Stimulated activated naive B cell treated with anti-CD40 and anti-IgM and Interleukin-4, amounts not matched to agents 10 μg/mL and 1 μg/mL and 100 μg/mL, for 72 hours (primary cell): Measurements from ENCODE around the gene ACTR1A.
"Not testable (repeated sequence)": the region's sequence is repeated elsewhere in the genome, so short reads cannot be mapped to it uniquely, and the experiment has no call there.

Experiments used
- ATAC-seq, 2 donors: fragments of 150-1000 bp; cut with Tn5 transposase; replicated peaks; 2 replicates each; pipeline ENCODE4 v1.10.0; 2021; ENCODE audit warnings: moderate library complexity in 1 of 2
- DNase-seq: peaks from one replicate; pipeline ENCODE4 v3.0.0; 2021
- H3K27ac Mint-ChIP-seq: one replicate; pipeline ENCODE4 v1.8.0; 2022; ENCODE audit warnings: mild to moderate bottlenecking, mixed read lengths
- H3K27me3 Mint-ChIP-seq, 2 donors: one replicate each; pipeline ENCODE4 v1.8.0; 2022; ENCODE audit warnings: mixed read lengths in 2 of 2
- H3K36me3 Mint-ChIP-seq, 2 donors: one replicate each; pipeline ENCODE4 v1.8.0; 2022; ENCODE audit warnings: mixed read lengths in 2 of 2, mild to moderate bottlenecking in 1 of 2
- H3K4me1 Mint-ChIP-seq, 2 donors: one replicate each; pipeline ENCODE4 v1.8.0; 2022; ENCODE audit warnings: mixed read lengths in 2 of 2, mild to moderate bottlenecking in 1 of 2
- H3K4me3 Mint-ChIP-seq, 2 donors: one replicate each; pipeline ENCODE4 v1.8.0; 2022; ENCODE audit warnings: mild to moderate bottlenecking in 2 of 2, mixed read lengths in 2 of 2, moderate library complexity in 1 of 2
- H3K9me3 Mint-ChIP-seq, 2 donors: one replicate each; pipeline ENCODE4 v1.8.0; 2022; ENCODE audit warnings: mixed read lengths in 2 of 2, mild to moderate bottlenecking in 1 of 2

Gene ACTR1A

GRCh38 chr10:102502337-102503151 lies at the start of gene ACTR1A:
Gene ACTR1A (minus strand): TSS chr10:102502712. CDS start chr10:102502647, 65 bp downstream.
- peak; percentile 92 for DNase-seq
- Mint-ChIP-seq H3K27ac (no peak within 1 kb of the TSS), H3K27me3 (no peaks in the 10 kb centered on the region), H3K36me3 (peaks cover 6 to 8% of the 10 kb centered on the region in 2 donors), H3K9me3 (no peaks in the 10 kb centered on the region), H3K4me3 (no peak within 1 kb of the TSS), H3K4me1 (peaks cover 15 to 40% of the 10 kb centered on the region in 2 donors)
- peak; percentile 66 to 68 for ATAC-seq

GRCh38 chr10:102550636-102551210 lies 48.2 kb upstream of the ACTR1A start:
- Mint-ChIP-seq H3K27ac (no peak overlapping the region), H3K36me3 (peaks cover 15 to 31% of the 10 kb centered on the region in 2 donors), H3K4me1 (peaks cover 6 to 10% of the 10 kb centered on the region in 2 donors), H3K9me3 (no peaks in the 10 kb centered on the region), H3K27me3 (no peaks in the 10 kb centered on the region), H3K4me3 (no peak overlapping the region)
- no peak for DNase-seq
- ATAC-seq, result no peak

GRCh38 chr10:102549549-102549948 lies 47.0 kb upstream of the ACTR1A start:
- DNase-seq (no peak), ATAC-seq (no peak)
- no peak overlapping the region for H3K27ac Mint-ChIP-seq
- H3K4me3 Mint-ChIP-seq, result no peak overlapping the region
- peaks cover 8 to 13% of the 10 kb centered on the region in 2 donors for H3K4me1 Mint-ChIP-seq
- H3K27me3 Mint-ChIP-seq, result no peaks in the 10 kb centered on the region
- peaks cover 15 to 32% of the 10 kb centered on the region in 2 donors for H3K36me3 Mint-ChIP-seq
- H3K9me3 Mint-ChIP-seq, result no peaks in the 10 kb centered on the region

GRCh38 chr10:102546606-102547320 lies 44.3 kb upstream of the ACTR1A start:
- Mint-ChIP-seq H3K27ac (no peak overlapping the region), H3K36me3 (peaks cover 9 to 29% of the 10 kb centered on the region in 2 donors), H3K4me1 (peaks cover 9 to 20% of the 10 kb centered on the region in 2 donors), H3K9me3 (no peaks in the 10 kb centered on the region), H3K27me3 (no peaks in the 10 kb centered on the region), H3K4me3 (no peak overlapping the region)
- no peak for ATAC-seq
- no peak for DNase-seq

GRCh38 chr10:102545997-102546396 lies 43.5 kb upstream of the ACTR1A start:
- Mint-ChIP-seq H3K4me1 (peaks cover 9 to 20% of the 10 kb centered on the region in 2 donors), H3K4me3 (no peak overlapping the region), H3K36me3 (peaks cover 4 to 25% of the 10 kb centered on the region in 2 donors), H3K27ac (no peak overlapping the region), H3K27me3 (no peaks in the 10 kb centered on the region), H3K9me3 (no peaks in the 10 kb centered on the region)
- ATAC-seq, result no peak
- DNase-seq, result no peak

- H3K36me3 Mint-ChIP-seq, result peaks cover 3 to 22% of the 10 kb centered on the region in 2 donors
- H3K4me1 Mint-ChIP-seq, result peaks cover 10 to 22% of the 10 kb centered on the region in 2 donors
- no peak for ATAC-seq
- no peak for DNase-seq
- H3K9me3 Mint-ChIP-seq, result no peaks in the 10 kb centered on the region
- no peak overlapping the region for H3K27ac Mint-ChIP-seq
- H3K4me3 Mint-ChIP-seq, result no peak overlapping the region
- H3K27me3 Mint-ChIP-seq, result no peaks in the 10 kb centered on the region
Measured at GRCh38 chr10:102545265-102545871, 42.9 kb upstream of the ACTR1A start.

GRCh38 chr10:102542800-102543418 lies 40.4 kb upstream of the ACTR1A start:
- no peak for DNase-seq
- Mint-ChIP-seq H3K27me3 (no peaks in the 10 kb centered on the region), H3K4me3 (no peak overlapping the region), H3K4me1 (peaks cover 19 to 39% of the 10 kb centered on the region in 2 donors), H3K9me3 (no peaks in the 10 kb centered on the region), H3K27ac (no peak overlapping the region), H3K36me3 (peaks cover 3 to 13% of the 10 kb centered on the region in 2 donors)
- ATAC-seq, result no peak

- no peaks in the 10 kb centered on the region for H3K9me3 Mint-ChIP-seq
- peaks cover 3 to 15% of the 10 kb centered on the region in 2 donors for H3K36me3 Mint-ChIP-seq
- H3K27ac Mint-ChIP-seq, result peak overlapping the region; percentile 6
- DNase-seq (peak; percentile 4), ATAC-seq (peak; percentile 83 to 84)
- H3K27me3 Mint-ChIP-seq, result no peaks in the 10 kb centered on the region
- H3K4me1 Mint-ChIP-seq, result peaks cover 22 to 34% of the 10 kb centered on the region in 2 donors
- H3K4me3 Mint-ChIP-seq, result no peak overlapping the region
Measured at GRCh38 chr10:102540023-102540422, 37.5 kb upstream of the ACTR1A start.

- Mint-ChIP-seq H3K9me3 (no peaks in the 10 kb centered on the region), H3K27ac (no peak overlapping the region), H3K4me1 (peaks cover 26 to 41% of the 10 kb centered on the region in 2 donors), H3K4me3 (no peak overlapping the region), H3K27me3 (no peaks in the 10 kb centered on the region), H3K36me3 (peaks cover 9 to 17% of the 10 kb centered on the region in 2 donors)
- ATAC-seq (no peak), DNase-seq (no peak)
Measured at GRCh38 chr10:102538811-102539210, 36.3 kb upstream of the ACTR1A start.

GRCh38 chr10:102537948-102538347 lies 35.4 kb upstream of the ACTR1A start:
- ATAC-seq, result peak; percentile 62 to 66
- Mint-ChIP-seq H3K36me3 (peaks cover 9 to 20% of the 10 kb centered on the region in 2 donors), H3K9me3 (no peaks in the 10 kb centered on the region), H3K4me1 (peaks cover 29 to 40% of the 10 kb centered on the region in 2 donors), H3K27ac (no peak overlapping the region), H3K27me3 (no peaks in the 10 kb centered on the region), H3K4me3 (no peak overlapping the region)
- no peak for DNase-seq

GRCh38 chr10:102537367-102537766 lies 34.9 kb upstream of the ACTR1A start:
- Mint-ChIP-seq H3K27me3 (no peaks in the 10 kb centered on the region), H3K9me3 (no peaks in the 10 kb centered on the region), H3K36me3 (peaks cover 9 to 18% of the 10 kb centered on the region in 2 donors), H3K27ac (no peak overlapping the region), H3K4me1 (peaks cover 27 to 35% of the 10 kb centered on the region in 2 donors), H3K4me3 (peak overlapping the region in 1 of 2 donors; percentile 1)
- DNase-seq (no peak), ATAC-seq (peak; percentile 78 to 81)

GRCh38 chr10:102535481-102536147 lies 33.1 kb upstream of the ACTR1A start:
- no peak overlapping the region for H3K27ac Mint-ChIP-seq
- H3K27me3 Mint-ChIP-seq, result no peaks in the 10 kb centered on the region
- H3K4me3 Mint-ChIP-seq, result no peak overlapping the region
- H3K9me3 Mint-ChIP-seq, result no peaks in the 10 kb centered on the region
- no peak for ATAC-seq
- H3K36me3 Mint-ChIP-seq, result peaks cover 9 to 18% of the 10 kb centered on the region in 2 donors
- no peak for DNase-seq
- H3K4me1 Mint-ChIP-seq, result peaks cover 32 to 41% of the 10 kb centered on the region in 2 donors

- peaks cover 28 to 36% of the 10 kb centered on the region in 2 donors for H3K4me1 Mint-ChIP-seq
- DNase-seq, H3K9me3 Mint-ChIP-seq, H3K4me3 Mint-ChIP-seq, H3K27me3 Mint-ChIP-seq, ATAC-seq: not testable (repeated sequence)
- peaks cover 9 to 18% of the 10 kb centered on the region in 2 donors for H3K36me3 Mint-ChIP-seq
- peak overlapping the region; percentile 52 for H3K27ac Mint-ChIP-seq
Measured at GRCh38 chr10:102534966-102535365, 32.5 kb upstream of the ACTR1A start.
